NOMO-1 treated with DMSO at 0.1 percent for 48 hours (cell line): ENCODE data around the gene C17orf50.

Experiments
- DNase-seq: peaks from one replicate; lab custom pipeline; 2025; ENCODE audit not compliant: unreplicated experiment; lab: John Stamatoyannopoulos, UW

C17orf50 gene

GRCh38 chr17:35780950-35781349 is 20.3 kb downstream of the C17orf50 start:
- DNase-seq, result no peak

GRCh38 chr17:35784895-35785294 is 24.2 kb downstream of the C17orf50 start:
- DNase-seq, result no peak

- no peak for DNase-seq
Observed at GRCh38 chr17:35786941-35787432, 26.3 kb downstream of the C17orf50 start.

- DNase-seq, result no peak
Observed at GRCh38 chr17:35788477-35789368, 28.0 kb downstream of the C17orf50 start.

GRCh38 chr17:35790841-35791240 is 30.2 kb downstream of the C17orf50 start:
- no peak for DNase-seq

GRCh38 chr17:35791681-35792350 is 31.1 kb downstream of the C17orf50 start:
- DNase-seq, result no peak

GRCh38 chr17:35793257-35793656 is 32.6 kb downstream of the C17orf50 start:
- DNase-seq, result no peak

- no peak for DNase-seq
Observed at GRCh38 chr17:35795007-35795870, 34.6 kb downstream of the C17orf50 start, which contains the start of gene MMP28. TSS of gene MMP28 (minus strand) at chr17:35795641. CDS start at chr17:35795377, 264 bp downstream.

GRCh38 chr17:35795871-35796265 is 35.2 kb downstream of the C17orf50 start:
- no peak for DNase-seq

GRCh38 chr17:35796942-35797341 is 36.3 kb downstream of the C17orf50 start:
- no peak for DNase-seq

GRCh38 chr17:35797370-35797769 is 36.7 kb downstream of the C17orf50 start:
- no peak for DNase-seq

GRCh38 chr17:35797918-35798317 is 37.2 kb downstream of the C17orf50 start:
- no peak for DNase-seq

GRCh38 chr17:35799942-35800341 is 39.3 kb downstream of the C17orf50 start:
- no peak for DNase-seq

GRCh38 chr17:35801583-35802224 is 41.0 kb downstream of the C17orf50 start:
- no peak for DNase-seq

- peak; percentile 88 for DNase-seq
Observed at GRCh38 chr17:35804658-35805192, 44.0 kb downstream of the C17orf50 start.

GRCh38 chr17:35807371-35808144 is 46.9 kb downstream of the C17orf50 start:
- DNase-seq, result no peak

- peak; percentile 68 for DNase-seq
Observed at GRCh38 chr17:35808240-35808961, 47.7 kb downstream of the C17orf50 start.

- peak; percentile 100 for DNase-seq
Observed at GRCh38 chr17:35808962-35809854, 48.5 kb downstream of the C17orf50 start, which contains the start of gene TAF15. TSS of gene TAF15 (plus strand) at chr17:35809484. CDS start at chr17:35809570, 86 bp downstream.
